GM21528 (cell line): ENCODE results near the gene MRPL11.
"Not testable (repeated sequence)": the region's sequence is repeated elsewhere in the genome, so short reads cannot be mapped to it uniquely, and the experiment has no call there.

Source experiments
- ATAC-seq: cut with Tn5 transposase; IDR thresholded peaks from one replicate; pipeline ENCODE4 v1.9.1; 2021; ENCODE audit warnings: mild to moderate bottlenecking, moderate library complexity; ENCODE audit not compliant: unreplicated experiment, low FRiP score

The MRPL11 gene

GRCh38 chr11:66467756-66468155, 29.1 kb upstream of the MRPL11 start:
- ATAC-seq: no peak

DNA sequence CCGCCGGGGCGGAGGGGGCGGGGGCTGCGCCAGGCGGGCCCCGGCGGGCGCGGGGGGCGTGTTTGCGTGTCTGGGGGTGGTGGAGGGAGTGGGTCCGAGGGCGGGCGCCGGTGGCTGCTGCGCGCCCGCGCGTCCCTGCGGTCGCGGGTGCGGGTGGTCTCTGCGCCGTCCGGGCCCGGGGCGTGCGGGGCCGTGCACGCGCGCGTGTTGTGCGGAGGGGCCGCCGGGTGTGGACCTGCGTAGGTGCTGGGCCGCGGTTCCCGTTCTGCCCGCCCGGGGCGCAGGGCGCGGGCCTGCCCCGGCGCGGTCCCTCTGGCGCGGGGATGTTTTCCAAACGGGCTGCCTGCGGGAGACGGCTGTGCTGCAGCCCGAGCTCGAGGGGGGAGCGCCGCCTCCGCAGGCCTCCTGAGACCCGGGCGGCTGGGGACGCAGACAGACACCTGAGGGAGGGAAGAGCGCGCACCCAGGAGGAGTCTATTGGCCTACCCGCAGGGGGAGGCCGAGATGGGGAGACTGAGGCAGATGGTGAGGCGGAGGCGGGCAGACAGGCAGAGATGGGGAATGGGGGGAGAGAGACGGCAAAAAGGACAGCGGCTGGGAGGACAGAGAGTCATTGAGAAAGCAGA, 28.5 kb upstream of the MRPL11 start:
- ATAC-seq: peak; percentile 28

GRCh38 chr11:66466225-66467033, 27.8 kb upstream of the MRPL11 start, which contains the start of gene PELI3:
TSS of gene PELI3 (plus strand) at chr11:66466905. CDS start at chr11:66468129, 1,224 bp downstream.
- peak; percentile 74 for ATAC-seq

DNA sequence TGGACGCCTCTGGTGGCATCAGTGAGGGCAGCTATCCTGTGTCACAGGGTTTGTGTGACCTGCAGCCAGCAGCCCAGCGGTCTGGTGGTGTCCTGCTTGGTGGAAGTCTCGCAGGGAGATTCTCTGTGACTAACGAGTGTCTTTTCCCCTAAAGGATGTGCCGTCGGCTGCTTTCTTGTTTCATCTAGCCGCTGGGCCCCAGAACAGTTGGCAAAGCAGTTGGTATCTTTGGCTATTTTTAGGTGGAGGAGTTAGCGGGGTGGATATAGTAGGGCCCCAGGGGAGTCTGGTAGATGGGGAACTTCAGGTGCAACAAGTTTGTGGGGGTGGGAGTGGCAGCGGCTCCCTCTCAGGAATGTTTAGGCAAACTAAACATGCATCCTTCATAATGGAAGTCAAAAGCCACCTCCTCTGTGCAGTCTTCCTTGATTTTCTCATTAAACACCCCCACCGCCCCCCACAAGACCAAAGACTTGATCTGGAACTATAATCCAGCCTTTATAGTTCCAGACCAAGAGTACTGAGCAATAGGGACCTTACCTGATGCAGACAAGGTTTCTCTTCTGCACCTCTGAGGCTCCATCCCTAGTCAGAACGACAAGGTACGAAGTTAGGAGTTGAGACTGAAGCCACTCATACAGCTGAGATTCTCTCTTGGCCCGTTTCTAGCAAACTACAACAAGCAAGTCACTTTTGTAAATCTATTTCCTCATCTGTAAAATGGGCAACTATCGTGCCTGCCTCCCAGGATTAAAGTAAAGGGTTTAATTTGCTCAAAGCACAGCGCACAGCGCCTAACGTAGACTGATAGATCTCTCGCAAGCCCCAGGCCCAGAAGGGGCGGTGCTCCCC, 27.0 kb upstream of the MRPL11 start:
- no peak for ATAC-seq

DNA sequence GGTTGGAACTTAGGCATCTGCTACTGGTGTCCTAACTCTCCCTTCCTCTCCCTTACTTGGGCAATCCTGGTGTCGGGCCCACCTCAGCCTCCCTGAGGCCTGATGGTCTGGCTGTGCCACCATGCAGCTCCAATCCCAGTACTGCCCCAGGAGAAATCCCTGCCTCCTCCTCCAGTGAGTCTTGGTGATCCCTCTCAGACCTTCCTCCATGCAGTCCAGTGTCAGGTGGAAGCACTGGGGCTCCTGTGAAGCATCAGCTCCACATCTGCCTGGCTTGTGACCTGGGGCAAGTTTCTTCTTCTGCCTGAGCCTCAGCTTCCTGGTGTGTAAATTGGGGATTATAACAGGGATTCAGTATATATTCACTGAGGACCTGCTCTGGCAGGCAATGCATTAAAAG, 26.3 kb upstream of the MRPL11 start:
- no peak for ATAC-seq

GRCh38 chr11:66464116-66464515, 25.5 kb upstream of the MRPL11 start:
- ATAC-seq: not testable (repeated sequence)

DNA sequence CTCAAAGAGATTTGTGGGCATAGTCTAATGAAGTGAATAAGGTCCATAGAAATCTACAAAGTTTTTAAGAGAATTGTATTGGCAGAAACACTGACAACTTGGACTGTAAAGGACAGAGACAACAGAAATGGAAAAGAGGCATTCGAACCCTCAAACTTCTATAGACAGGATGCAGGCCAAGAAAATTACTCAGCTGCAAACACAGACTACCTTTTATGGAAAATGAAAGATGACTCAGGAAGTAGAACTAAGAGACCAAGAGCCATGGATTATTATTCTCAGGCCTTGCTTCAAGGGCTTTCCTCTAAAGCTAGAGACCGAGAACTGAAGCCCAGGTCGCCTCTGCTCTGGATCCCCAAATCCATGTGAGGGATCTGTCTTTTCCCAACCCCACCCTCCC, 24.3 kb upstream of the MRPL11 start:
- ATAC-seq: no peak

- no peak for ATAC-seq
These were observed 23.4 kb upstream of the MRPL11 start for GRCh38 chr11:66462010-66462409.

DNA sequence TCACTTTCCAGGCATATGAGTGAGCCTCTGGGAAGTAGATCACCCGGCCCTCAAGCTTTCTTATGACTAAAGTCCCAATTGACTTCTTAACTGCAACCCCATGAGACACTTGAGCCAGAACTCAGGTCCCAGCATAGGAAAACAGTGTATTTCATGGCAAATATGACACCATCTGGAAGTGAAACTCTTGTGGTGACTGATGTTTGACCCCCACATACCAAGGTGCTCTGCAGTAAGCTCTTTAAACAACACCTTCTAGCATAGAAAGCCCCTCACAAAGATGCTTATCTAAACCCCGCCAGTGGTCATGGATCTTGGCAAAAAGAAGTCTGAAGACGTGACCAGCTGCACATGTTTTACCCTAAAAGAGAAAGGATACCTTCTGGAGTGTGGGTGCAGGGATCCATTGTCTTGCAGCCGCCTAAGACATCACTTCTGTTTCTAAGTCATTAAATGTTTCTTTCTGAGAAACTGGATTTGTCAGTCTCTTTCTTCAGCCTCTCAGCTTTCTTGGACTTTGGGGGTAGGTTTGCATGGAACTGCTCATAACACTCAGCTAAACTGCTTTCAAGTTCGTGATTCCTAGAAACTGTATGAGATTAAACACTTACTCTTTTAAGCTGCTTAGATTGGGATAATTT, 20.6 kb upstream of the MRPL11 start:
- ATAC-seq: no peak

DNA sequence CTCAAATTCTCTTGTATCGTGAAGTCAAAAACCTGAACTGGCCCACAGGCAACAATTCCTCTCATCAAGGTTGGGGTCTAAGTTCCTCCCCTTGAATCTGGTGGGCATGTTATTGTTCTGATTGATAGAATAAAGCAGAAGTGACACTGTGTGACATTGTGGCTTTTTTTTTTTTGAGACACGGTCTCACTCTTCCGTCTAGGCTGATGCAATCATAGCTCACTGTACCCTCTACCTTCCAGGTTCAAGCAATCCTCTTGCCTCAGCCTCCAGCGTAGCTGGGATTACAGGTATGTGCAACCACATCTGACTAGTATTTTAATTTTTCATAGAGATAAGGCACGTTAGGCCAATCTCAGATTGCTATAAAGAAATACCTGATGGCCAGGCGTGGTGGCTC, 19.2 kb upstream of the MRPL11 start:
- no peak for ATAC-seq

- no peak for ATAC-seq
These were observed 16.2 kb upstream of the MRPL11 start for GRCh38 chr11:66454828-66455227.

DNA sequence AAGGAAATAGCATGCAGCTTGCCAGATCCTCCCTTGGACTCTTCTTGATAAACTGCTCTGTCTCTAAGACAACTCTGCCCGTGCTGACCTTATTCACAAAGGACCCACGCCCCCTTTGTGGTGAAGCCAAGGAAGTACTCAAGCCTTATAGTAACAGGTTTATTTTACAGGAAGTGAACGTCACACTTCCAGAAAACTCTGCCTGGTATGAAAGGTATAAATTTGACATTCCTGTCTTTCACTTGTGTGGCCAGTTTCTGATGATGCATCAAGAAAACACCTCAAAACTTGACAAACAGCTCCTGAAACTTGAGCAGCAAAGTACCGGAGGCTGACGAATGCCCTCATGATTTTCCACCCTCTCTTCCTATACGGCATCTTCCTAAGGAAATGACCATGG, 15.6 kb upstream of the MRPL11 start:
- no peak for ATAC-seq

- ATAC-seq: no peak
These were observed 13.0 kb upstream of the MRPL11 start for GRCh38 chr11:66451663-66452062.

- ATAC-seq: no peak
These were observed 11.9 kb upstream of the MRPL11 start for GRCh38 chr11:66450560-66450959.

DNA sequence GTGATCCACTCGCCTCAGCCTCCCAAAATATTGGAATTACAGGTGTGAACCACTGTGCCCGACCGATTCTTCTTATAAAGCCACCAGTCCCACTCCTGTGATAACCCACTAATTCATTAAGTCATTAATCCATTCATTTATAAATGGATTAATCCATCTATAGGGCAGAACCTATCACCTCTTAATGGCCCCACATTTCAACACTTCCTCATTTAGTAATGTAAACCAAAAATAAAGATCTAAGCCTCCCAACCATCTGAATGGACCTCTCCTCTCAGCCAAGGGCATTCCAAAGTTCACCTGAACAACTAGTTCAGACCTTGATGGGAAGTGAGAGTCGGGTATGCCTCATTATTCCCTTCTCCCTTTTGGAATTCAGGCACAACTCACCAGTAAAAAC, 9.9 kb upstream of the MRPL11 start:
- no peak for ATAC-seq

DNA sequence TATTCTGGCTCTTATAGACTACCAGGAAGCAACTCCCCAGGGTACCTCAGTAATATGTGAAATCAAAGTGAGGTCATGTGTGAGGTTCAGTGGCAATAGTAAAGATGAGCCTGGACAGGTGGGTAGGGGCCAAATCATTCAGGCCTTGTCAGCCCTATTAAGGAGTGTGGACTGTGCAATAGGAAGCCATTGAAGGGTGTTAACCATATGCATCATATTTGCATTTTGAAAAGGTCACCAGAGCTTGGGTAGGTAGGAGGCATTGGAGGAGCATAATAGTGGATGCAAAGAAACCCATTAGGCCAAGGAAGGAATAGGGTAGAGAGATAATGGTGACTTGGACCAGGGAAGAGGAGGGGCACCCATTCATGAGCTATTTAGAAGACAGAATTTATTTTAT, 8.4 kb upstream of the MRPL11 start:
- ATAC-seq: no peak

- no peak for ATAC-seq
These were observed 5.0 kb upstream of the MRPL11 start for GRCh38 chr11:66443602-66444001.

DNA sequence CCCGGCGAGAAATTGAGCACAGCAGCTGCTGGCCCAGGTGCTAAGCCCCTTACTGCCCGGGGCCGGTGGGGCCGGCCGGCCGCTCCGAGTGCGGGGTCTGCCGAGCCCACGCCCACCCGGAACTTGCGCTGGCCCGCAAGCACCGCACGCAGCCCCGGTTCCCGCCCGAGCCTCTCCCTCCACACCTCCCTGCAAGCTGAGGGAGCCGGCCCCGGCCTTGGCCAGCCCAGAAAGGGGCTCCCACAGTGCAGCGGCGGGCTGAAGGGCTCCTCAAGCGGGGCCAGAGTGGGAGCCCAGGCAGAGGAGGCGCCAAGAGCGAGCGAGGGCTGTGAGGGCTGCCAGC, 2.3 kb upstream of the MRPL11 start:
- ATAC-seq: not testable (repeated sequence)

- ATAC-seq: not testable (repeated sequence)
These were observed 1.7 kb upstream of the MRPL11 start for GRCh38 chr11:66440101-66440939.

DNA sequence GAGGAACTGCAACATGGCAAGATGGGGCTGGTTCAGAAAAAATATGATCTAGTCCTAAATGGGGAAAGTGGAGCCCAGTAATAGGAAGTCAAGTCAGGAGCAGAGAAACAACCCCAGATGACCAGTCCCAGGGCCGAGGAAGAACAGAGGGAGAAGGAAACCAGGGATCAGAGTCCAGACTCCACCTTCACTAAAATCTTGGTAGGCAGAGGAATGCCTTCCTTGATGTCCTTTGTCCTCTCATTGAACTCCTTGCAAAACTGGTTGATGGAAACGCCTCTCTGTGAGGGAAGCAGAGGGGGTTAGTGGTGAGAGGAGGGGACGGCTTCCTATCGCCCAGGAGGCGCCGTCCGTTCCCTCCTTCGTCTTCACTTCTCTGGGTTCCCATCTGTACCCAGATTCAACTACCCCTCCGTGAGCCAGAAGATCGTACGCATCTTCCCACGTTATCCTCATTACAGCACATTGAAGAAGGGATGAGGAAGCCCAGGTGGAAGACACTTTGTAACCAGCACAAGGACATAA, 607 bp downstream of the MRPL11 start:
- no peak for ATAC-seq
